Midbrain (tissue), 1 donor: ENCODE results near the gene PRKCI.
"Not testable (repeated sequence)": the region's sequence is repeated elsewhere in the genome, so short reads cannot be mapped to it uniquely, and the experiment has no call there.

Experiments used
- DNase-seq: peaks from one replicate; lab custom pipeline; 2025; lab: John Stamatoyannopoulos, UW

Gene PRKCI

DNA sequence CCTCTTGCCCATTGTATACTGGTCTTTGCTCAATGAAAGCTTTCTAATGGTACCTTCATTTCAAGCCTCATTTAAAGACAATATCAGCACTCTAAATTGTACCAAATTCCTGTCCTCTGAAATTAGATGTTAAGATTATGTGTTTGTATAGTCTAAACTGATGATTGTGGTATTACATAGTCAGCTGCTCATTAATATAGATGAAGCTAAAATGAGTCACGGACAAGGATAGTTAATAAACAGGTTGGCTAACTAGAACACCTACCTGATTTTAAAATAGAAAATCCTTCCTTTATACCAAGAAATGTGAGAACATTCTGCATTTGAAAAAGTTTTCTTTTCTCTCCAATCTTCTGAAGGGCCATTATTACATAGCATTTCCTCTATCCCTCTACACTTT is 2.9 kb downstream of the PRKCI start:
- no peak for DNase-seq

GRCh38 chr3:170226426-170226960 is 4.3 kb downstream of the PRKCI start:
- DNase-seq = no peak

- no peak for DNase-seq
Observed at GRCh38 chr3:170228093-170228766, 6.0 kb downstream of the PRKCI start.

GRCh38 chr3:170232266-170232665 is 10.0 kb downstream of the PRKCI start:
- no peak for DNase-seq

DNA sequence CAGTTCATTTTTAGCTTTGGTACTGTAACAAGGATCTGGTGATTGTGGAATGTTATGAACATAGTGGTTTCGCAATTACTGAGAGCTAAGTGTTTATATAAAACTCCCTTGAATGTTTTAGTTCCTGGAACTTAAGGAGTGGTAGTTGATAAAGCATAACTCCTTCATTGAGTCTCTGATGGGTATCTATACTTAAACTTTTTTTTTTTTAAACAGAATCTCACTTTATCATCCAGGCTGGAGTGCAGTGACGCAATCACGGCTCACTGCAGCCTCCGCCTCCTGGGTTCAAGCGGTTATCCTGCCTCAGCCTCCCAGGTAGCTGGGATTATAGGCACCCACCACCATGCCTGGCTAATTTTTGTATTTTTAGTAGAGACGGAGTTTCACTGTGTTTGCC is 11.3 kb downstream of the PRKCI start:
- no peak for DNase-seq

- no peak for DNase-seq
Observed at GRCh38 chr3:170240142-170240541, 17.9 kb downstream of the PRKCI start.

- DNase-seq = no peak
Observed at GRCh38 chr3:170240671-170241070, 18.4 kb downstream of the PRKCI start.

- no peak for DNase-seq
Observed at GRCh38 chr3:170244576-170244975, 22.4 kb downstream of the PRKCI start.

- DNase-seq = no peak
Observed at GRCh38 chr3:170247875-170248274, 25.7 kb downstream of the PRKCI start.

DNA sequence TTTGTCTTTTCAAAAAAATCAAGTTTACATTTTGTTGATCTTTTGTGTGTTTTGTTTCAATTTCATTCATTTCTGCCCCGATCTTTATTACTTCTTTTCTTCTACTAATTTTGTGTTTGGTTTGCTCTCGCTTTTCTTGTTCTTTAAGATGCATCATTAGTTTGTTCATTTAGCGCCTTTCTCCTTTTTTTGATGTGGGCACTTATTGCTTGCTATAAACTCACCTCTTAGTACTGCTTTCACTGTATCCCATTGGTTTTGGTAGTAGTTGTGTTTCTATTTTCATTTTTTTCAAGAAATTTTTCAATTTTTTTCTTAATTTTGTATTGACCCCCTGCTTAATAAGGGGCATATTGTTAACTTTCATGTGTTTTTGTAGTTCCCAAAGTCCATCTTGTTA is 34.4 kb downstream of the PRKCI start:
- no peak for DNase-seq

GRCh38 chr3:170257145-170257544 is 34.9 kb downstream of the PRKCI start:
- no peak for DNase-seq

DNA sequence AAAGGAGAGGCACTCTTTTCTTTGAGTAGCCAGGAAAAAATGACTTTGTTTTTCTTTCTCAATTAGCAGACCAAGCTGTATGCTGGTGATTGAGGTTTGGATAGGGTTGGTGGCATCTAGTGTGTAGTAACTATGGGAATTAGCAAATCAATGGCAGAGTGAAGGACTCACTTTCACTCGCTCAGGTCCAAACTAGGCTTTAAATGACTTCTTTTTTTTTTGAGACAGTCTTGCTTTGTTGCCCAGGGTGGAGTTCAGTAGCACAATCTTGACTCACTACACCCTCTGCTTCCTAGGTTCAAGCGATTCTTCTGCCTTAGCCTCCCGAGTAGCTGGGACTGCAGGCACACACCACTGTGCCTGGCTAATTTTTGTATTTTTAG is 35.9 kb downstream of the PRKCI start:
- DNase-seq = no peak

- DNase-seq = no peak
Observed at GRCh38 chr3:170259907-170260306, 37.7 kb downstream of the PRKCI start.

DNA sequence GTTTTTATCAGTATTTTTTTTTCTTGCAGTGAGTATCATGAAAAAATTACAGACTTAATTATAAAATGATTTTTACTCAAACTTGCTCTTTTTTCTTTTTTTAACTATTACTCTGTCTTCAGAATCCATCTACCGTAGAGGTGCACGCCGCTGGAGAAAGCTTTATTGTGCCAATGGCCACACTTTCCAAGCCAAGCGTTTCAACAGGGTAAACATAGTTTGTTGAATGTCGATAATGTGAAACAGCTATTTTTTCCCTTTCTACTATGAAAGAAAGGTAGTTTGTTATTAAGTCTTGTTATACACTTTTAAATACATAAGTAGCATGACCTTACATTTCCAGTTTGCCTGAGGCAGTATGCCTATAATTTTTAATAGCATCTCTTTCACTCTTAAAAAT is 45.6 kb downstream of the PRKCI start:
- DNase-seq = no peak

- not testable (repeated sequence) for DNase-seq
Observed at GRCh38 chr3:170269673-170270254, 47.5 kb downstream of the PRKCI start.

DNA sequence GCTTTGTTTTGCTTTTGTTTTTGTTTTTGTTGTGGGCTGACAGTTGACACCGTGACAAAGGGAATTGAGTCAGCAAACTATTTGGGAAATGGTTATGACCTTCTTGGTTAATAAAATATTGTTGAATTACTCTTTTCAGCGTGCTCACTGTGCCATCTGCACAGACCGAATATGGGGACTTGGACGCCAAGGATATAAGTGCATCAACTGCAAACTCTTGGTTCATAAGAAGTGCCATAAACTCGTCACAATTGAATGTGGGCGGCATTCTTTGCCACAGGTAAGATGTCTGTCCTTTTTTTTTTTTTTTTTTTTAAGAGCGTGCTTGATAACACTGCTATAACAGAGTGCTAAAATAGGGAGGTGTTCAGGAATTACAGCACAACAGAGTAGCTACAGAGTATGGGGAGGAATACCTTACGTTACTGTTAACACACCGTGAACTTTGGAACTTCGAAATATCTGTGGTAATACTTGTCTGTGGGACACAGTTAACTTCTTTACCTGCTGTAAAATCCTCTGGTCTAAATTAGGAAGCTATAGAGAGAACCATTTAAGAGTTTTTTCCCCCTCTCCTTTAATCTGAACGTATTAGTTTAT is 48.2 kb downstream of the PRKCI start:
- no peak for DNase-seq

DNA sequence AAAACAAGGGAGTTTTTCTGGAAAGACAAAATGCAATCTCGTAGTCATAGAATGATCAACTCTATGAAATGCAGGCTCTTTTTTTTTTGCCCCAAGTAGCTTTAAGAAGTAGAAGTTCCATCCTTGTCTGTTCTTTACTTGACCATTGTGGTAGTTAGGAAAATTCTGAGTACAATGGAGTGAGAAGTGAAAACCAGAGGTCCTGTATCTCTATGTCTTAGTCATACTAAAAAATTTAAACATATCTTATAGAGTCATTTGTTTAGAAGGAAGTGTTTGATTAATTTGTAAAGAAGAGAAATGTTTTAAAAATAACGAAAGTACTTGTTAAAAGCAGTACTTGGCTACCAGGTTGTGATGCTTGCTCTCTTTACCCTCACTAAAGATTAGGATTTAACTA is 52.4 kb downstream of the PRKCI start:
- no peak for DNase-seq

DNA sequence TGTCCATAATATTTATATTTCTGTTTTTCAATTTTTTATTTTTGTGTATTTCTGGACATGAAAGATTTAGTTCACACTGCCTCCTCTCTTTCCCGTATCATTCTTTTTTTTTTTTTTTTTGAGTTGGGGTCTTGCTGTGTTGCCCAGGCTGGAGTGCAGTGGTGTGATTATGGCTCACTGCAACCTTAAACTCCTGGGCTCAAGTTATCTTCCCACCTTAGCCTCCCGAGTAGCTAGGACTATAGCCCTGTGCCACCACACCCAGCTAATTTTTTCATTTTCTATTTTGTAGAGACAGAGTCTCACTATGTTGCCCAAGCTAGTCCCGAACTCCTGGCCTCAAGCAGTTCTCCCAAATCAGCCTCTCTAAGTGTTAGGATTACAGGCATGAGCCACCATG is 53.6 kb downstream of the PRKCI start:
- DNase-seq = no peak

DNA sequence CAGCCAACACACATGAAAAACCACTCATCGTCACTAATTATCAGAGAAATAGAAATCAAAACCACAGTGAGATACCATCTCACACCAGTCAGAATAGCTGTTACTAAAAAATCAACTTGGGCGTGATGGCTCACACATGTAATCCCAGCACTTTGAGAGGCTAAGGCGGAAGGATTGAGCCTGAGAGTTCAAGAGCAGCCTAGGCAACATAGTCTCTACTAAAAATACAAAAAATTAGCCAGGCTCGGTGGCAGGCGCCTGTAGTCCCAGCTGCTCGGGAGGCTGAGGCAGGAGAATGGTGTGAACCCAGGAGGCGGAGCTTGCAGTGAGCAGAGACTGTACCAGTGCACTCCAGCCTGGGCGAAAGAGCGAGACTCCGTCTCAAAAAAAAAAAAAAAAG is 55.1 kb downstream of the PRKCI start:
- DNase-seq = not testable (repeated sequence)

DNA sequence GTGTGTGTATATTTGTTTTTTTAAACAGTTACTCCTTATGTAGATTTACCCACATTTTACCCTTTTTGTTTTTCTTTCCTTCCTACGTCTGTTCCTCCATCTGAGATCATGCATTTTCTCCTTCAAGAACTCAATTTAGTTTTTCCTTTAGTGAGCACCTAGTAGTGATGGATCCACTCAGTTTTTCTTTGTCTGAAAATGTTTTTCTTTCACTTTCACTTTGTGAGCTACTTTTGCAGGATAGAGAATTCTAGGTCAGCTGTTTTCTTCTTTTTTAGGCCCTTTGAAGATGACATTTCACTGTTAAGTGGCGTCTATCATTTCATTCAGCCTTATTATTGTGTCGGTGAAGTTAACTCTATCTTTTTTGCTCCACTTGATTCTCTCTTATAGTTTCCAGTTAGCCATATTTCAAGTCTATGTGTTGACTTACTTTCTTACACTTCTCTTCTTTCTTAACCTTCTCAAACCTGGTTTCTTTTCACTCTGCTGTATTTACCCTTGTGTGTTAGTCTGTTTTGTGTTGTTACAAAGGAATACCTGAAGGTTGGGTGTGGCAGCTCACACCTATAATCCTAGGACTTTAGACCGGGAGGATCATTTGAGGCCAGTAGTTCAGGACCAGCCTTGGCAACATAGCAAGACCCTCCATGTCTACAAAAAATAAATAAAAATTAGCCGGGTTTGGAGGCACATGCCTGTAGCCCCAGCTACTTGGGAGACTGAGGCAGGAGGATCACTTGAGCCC is 55.8 kb downstream of the PRKCI start:
- no peak for DNase-seq

- no peak for DNase-seq
Observed at GRCh38 chr3:170278627-170279026, 56.4 kb downstream of the PRKCI start.

DNA sequence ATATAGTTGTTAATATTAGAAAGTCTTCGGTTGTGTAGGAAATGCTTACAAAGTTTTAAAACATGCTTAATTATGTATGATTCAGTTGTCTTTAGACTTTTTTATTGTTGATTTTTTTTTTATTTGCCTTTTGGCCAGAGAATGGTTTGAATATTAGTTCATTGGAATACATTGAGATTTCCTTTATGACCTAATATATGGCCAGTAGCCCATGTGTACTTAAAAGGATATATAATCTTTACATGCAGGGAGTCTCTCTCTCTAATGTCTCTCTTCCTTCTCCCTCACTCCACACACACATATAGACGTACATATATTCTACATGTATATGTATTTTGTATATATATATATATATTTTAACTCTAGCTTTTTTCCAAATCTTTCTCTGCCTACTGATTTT is 68.0 kb downstream of the PRKCI start:
- no peak for DNase-seq

DNA sequence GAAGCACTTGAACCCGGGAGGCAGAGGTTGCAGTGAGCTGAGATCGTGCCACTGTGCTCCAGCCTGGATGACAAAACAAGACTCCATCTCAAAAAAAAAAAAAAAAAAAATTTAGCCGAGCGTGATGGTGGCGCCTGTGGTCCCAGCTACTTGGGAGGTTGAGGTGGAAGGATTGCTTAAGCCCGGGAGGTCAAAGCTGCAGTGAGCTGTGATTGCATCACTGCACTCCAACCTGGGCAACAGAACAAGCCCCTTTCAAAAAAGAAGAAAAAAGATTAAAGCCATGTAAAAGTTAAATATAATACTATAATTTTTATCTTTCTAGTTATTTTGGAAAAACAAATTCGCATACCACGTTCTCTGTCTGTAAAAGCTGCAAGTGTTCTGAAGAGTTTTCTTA is 73.4 kb downstream of the PRKCI start:
- no peak for DNase-seq
